Stimulated activated naive CD4-positive, alpha-beta T cell treated with Interleukin-2 at 50 U/mL for 16 hours (primary cell): Measurements from ENCODE around the gene HOXD13.

Experiments
- DNase-seq: peaks from one replicate; lab custom pipeline; 2025; lab: John Stamatoyannopoulos, UW

HOXD13 gene

DNA sequence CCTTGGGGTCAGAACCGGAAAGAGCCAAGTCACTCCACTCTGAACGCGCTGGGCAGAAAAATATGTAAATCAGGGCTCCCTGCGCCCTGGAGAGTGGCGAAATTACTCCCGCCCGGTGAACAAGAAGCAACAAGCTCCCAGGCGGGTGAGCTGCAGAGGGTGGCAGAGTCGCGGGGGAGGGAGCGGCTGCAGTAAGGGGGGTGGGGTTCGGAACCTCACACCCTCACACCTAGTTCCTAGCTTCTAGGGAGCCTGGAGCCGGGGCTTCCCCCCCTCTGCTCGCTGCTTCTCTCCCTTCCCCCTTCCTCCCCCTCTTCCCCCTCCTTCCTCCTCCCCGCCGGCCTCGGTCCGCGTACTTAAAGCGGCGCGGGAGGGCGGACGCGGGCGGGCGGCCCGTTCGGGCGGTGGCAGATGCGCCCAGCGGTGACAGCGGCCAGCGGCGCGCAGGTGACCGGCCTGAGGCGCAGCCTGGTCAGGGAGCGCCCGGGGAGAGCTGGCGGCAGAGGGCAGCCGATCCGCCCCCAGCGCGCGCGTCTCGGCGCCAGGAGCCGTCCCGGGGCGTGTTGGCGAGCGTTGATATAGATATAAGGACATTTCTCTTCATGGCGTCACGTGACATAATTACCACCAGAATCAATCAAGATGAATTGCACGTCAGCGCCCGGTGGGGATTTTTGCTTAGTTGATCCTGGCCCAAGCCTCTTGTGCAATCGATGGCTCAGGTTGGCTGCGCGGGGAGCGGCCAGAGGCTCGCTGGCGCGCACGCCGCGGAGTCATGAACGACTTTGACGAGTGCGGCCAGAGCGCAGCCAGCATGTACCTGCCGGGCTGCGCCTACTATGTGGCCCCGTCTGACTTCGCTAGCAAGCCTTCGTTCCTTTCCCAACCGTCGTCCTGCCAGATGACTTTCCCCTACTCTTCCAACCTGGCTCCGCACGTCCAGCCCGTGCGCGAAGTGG is 14.3 kb downstream of the HOXD13 start, which contains the start of gene HOXD11:
Gene HOXD11, plus strand, starts transcription at position 700 of the 959 bp plus-strand sequence. Its CDS starts 76 bp downstream, at position 776.
- no peak for DNase-seq

DNA sequence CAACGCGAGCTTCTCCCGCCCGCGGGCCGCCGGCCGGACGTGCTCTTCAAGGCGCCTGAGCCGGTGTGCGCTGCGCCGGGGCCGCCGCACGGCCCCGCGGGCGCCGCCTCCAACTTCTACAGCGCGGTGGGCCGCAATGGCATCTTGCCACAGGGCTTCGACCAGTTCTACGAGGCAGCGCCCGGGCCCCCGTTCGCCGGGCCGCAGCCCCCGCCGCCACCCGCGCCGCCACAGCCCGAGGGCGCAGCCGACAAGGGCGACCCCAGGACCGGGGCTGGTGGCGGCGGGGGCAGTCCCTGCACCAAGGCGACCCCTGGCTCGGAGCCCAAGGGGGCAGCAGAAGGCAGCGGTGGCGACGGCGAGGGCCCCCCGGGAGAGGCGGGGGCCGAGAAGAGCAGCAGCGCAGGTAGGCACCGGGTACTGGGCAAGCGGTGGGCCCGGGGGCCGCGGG is 15.2 kb downstream of the HOXD13 start:
- no peak for DNase-seq

DNA sequence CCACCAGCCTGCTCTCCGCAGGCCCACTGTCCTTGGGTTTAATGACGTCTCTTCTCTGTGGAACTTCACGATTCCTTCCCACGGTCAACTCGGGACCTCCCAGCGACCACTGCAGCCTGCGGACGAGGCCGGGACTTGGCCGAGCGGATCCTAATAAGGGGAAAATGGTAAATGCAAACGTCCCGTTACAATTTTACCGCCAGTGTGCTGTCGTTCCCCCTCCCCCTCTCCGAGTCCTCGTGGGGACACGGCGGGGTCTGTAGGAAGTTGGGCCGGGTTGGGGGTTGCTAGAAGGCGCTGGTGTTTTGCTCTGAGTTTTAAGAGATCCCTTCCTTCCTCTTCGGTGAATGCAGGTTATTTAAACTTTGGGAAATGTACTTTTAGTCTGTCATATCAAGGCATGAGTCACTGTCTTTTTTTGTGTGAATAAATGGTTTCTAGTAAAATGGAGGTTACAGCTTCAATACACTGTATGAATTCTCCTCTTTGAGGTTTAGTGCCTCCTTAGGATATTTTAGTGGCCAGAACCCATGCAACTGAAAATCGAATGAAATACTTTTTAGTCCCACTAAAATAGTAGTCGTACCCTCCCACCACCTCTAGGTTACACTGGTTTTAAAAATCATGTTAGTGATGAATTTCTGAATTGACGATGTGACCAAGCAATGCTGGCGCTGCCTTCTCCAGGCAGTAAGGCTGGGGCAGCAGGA is 16.8 kb downstream of the HOXD13 start:
- DNase-seq, result no peak

DNA sequence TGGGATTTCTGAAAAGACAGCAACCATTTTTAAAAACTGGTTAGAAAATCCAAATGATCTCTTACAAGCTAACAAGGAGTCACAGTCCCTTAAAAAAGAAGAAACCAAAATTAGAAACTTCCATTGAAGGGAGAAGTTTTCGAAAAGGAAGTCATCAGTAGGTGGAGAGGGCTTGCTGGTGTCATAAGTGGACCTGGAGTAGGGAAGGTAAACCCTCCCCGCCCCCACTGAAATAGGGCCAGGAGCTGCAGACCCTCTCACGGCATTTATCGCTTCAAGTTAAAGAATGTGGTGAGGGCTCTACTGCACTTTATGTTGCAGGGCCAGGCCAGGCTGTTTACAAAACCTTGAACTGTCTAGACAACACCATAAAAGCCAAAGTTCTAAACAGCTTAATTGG is 17.4 kb downstream of the HOXD13 start:
- DNase-seq, result no peak

DNA sequence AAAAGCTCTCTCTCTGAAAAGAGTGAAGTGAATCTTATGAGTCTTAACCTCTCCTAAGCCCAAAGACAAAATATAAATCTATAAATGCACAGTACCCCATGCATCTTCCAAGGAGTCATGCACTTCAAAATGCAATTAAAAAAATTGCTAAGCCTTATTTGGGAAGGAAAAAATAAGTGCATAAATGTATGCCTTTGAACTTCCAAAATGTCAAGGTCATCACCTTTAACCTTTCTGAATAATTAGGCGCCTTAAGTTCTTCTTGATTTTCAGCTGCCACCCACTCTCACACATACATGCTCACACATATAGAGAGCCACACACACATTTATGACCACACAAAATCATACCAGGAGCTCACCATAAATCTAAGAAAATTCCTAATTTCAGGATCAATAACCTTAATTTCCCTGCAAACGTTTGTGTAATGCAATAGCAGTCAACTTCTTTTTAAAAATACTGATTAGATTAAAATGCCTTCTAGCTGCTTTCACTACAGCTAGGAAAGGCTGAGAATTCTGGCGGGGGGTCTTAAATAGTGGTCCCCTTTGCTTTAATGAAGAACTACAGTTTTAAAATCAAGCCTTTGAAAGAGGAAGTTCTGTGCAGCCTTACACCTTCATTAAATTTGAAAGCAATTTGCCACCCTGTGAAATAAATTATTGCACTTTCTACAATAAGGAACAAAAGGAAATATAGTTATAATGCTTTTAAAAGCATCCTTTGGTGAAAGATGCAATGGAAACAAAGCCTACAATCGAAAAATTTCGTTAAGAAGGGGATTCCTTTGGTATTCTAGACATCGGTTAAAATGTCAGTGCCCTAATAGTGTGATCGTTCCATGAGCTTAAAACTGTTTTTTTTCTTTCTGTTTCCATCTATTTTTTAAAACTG is 18.1 kb downstream of the HOXD13 start:
- DNase-seq, result no peak

DNA sequence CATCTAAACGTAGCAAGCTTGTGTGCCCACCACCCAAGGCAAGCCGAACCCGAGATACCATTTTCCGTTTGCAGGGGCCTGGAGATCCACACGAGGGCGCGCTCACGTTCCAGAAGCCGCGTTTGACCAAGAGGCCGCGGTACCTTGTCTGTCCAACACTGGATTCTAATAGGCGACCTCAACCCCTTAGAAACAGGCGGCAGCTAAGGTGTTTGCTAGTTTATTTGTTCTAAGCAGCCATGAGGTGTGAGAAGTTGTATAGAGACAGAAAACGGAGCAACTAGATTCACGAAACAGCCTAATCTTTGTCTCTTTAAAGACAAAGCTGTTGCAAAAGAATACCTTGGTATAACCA is 18.8 kb downstream of the HOXD13 start:
- no peak for DNase-seq

DNA sequence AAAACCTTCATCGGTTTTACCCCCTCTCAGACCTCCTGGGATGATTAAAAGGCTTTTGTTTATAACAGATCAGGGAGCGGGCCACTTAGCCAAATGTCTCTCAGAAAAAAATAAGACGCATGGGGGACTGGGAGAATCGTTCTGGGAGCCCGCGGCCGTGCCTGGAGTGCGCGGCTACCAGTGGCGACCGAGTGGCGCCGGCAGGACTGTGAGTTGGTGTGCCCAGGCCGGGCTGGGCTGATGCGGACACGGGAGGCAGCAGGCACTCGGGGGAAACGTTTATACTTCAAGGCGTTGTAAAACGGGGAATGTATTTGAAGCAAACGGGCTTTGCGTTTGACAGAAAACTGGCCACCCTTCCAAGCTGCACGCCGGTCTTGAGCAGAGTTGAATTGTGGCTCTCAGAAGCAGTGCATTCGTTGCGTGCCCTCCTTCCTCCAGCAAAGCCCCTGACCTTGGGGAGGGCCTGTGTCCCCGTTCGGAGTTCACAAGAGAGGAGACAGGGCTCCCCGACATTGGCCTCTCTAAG is 19.4 kb downstream of the HOXD13 start:
- DNase-seq, result no peak

DNA sequence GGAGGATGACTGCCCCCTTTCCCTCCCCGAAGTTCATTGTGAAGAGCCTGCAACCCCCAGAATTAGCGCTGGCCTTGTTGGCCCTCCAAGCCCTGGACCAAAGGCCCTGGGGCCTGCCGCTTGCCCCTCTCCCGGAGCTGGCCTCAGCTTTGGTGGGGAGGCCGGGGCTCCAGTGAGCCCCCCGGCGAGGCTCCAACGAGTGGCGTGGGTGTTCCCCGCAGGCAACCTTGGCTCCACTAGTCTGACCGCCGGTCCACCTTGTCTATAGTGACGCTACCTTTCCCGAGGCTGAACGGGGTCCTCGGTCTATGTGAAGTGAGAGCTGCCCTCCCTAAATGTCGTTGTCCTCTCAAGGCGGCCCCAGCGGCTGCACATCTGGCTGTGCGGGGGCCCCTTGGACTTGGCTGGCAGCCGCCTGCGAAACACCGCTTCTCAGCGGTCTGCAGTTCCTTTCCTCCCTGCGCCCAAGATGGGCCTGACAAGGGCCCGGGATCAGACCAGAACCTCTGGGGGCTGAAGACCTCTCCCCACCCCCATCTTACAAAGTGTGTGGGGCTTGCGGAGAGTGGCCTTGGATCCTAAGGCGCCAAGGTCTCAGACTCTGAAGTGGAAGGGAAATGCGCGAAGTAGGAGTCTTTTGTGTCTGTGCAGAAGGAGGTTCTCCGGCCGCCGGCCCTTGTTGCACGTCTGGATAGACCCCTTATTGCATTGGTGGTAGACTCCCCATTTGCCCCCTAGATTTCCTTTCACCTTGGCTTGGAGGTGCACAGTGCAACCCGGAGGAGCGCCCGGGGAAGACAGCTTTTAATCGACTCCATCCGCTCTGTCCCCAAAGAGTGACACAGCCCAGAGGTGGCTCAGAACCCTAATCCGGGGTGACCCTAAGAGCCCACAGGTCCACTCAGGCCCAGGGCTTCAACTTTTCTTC is 20.1 kb downstream of the HOXD13 start:
- no peak for DNase-seq

DNA sequence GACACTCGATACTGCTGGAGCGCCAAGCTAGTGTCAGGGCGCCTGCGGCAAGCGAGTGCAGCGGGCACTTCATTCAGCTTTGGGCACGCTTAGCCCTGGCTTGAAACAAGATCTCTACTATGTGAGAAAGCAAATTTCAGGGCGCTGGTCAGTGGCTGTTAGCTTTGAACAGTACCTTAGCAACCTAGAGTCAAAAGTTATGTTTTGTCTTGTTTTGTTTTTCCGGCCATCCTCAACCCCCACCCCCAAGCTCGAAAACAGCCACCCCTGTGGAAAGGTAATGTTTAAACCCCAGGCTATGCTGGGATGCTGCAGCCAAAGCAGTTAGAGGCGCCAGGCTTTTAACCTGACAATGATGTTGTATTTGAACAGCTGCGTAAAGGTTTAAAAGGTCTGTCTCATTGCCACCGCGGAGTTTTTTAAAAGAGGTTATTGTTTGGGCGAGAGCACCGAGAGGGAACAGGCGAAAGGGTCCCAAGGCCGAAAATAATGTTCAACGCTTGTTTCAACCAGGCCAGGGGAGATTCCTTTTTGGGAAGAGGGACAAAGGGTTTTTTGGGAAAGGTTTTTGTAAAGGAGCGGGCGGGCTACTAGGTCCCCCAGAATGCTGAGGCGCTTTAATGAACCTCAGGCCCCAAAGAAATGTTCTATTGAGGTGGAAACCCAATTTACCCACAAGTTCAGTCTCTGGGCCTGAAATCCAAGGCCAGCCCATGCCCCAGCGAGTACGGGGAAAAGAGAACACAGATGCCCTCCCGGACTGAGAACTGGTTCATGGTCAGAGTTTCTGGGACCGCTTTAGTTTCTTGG is 21.8 kb downstream of the HOXD13 start:
- DNase-seq, result no peak

DNA sequence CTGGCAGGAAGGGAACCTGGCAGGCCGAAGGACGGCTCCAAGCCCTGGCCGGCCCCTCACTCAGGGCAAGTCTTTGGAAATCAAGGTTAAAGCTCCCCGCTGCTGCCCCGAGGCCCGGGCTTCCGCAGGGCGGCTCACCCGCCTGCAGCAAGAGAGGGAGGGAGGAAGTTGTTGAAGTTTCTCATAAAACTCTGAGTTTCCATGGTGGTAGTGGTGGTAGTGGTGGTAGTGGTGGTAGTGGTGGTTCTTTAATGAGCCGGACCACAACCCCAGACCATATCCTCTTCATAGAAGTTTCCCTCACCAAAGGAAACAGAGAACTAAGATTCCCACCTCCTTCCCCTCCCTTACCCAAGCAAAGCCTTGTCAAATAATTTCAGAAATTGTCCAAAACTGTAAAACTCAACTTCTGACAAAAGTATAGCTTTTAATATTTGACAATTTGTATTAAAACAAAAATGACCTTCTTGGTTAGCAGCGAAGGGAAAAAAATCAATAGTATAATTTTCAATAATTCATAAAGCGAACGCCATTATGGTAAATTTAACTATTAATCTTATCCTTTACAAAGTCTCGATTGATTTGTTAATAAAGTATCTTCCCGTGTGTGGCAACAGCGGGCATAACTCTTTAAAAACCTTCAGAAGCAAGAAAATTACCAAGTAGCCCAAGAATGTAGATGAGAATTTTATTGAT is 22.6 kb downstream of the HOXD13 start:
- DNase-seq, result no peak

DNA sequence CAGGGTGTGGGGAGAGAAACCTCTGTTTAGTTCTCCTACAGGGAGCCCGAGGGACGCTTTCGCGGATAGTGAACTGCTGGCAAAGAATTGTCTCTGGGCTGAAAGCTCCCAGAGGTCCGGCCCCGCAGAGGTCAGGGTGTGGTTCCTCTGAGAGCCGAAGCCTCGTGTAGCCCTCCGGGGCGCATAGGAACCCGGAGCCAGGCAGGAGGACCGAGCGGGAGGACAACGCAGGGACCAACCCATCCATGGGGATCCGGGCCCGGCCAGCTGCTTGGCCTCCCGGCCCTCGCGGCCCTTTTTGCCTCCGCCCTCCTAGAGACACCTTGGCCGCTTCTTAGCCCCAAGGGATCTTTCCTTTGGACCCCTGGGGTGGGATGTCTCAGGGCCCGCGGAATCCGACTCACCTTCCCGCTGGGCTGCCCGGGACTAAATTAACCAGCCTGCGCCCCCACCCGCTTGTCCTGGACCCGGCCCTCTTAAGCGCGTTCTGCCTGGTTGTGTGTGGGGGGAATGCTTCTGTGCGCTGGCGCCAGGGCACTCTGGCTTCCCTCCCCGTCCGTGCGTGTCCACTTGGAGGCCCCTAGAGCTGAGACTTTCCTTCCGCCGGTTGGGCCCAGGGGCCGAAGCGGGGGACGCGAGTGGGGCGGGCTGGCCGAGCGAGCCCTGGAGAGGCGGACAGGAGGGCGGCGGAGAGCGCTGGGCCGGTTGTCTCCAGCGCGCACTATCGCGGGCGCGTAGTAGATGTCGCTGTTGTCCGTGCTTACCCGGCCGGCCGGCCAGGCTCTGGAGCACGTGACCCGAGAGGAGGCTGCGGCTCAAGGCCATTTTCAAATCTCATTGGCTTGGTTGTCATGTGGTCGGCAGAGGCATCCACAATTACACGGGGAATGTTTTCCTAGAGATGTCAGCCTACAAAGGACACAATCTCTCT is 23.6 kb downstream of the HOXD13 start, which contains the start of gene HOXD10:
Gene HOXD10, plus strand, starts transcription at position 896 of the 931 bp plus-strand sequence. CDS start 56 bp downstream, outside the sequence.
- DNase-seq, result no peak

DNA sequence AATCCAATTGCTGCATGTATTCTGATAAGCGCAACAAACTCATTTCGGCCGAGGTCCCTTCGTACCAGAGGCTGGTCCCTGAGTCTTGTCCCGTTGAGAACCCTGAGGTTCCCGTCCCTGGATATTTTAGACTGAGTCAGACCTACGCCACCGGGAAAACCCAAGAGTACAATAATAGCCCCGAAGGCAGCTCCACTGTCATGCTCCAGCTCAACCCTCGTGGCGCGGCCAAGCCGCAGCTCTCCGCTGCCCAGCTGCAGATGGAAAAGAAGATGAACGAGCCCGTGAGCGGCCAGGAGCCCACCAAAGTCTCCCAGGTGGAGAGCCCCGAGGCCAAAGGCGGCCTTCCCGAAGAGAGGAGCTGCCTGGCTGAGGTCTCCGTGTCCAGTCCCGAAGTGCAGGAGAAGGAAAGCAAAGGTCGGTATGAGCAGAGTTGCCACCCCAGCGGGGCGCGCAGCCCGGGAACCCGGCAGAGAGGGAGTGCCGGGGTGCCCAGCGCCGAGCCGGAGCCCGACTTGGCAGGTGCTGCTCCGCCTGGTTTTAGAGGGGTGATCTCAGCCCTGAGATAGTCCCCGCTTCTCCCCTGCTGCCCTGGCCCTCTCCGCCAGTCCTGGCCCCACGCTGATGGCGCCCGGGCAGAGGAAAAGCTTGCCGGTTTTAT is 24.8 kb downstream of the HOXD13 start:
- DNase-seq, result no peak

DNA sequence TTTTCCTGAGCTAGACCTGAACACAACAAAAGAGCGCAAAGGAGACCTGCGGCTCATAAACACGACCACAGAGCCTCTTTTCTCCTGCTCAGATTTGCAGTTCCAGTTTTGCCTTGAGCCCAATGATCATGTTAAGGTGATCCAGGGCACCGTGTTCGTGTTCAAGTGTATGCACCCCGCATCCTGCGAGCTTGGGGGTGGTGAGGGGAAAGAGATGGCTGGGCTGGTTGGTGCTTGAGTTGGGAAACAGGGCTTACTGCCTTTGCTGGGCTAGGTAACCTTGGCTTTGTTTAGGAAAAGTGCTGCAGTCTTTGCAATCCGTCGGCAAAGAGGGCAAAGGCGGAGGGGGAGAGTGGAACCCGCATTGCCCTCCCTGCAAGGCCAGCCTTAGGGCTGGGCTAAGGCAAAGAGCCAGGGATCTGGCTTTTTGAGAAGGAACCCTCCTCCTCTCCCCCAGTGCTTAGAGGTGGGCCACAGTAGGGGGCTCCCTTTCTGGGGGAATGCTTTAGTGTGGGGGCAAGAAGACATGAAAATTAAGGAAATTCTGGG is 25.4 kb downstream of the HOXD13 start:
- DNase-seq, result no peak

DNA sequence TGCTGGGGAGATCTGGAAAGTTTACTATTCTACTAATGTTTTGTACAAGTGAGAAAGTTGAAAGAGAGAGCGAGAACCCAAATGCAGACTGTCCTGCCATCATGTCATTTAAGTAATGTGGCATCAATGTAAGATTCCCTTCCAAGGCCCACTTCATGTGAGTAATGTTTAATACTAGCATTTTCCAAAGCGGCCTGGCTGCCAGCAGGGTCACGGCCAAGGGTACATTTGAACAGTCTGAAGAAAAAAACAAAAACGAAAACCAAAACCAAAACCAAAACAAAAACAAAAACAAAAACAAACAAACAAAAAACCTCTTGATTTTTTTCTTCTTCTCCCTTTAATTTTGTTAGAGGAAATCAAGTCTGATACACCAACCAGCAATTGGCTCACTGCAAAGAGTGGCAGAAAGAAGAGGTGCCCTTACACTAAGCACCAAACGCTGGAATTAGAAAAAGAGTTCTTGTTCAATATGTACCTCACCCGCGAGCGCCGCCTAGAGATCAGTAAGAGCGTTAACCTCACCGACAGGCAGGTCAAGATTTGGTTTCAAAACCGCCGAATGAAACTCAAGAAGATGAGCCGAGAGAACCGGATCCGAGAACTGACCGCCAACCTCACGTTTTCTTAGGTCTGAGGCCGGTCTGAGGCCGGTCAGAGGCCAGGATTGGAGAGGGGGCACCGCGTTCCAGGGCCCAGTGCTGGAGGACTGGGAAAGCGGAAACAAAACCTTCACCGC is 26.2 kb downstream of the HOXD13 start:
- no peak for DNase-seq

DNA sequence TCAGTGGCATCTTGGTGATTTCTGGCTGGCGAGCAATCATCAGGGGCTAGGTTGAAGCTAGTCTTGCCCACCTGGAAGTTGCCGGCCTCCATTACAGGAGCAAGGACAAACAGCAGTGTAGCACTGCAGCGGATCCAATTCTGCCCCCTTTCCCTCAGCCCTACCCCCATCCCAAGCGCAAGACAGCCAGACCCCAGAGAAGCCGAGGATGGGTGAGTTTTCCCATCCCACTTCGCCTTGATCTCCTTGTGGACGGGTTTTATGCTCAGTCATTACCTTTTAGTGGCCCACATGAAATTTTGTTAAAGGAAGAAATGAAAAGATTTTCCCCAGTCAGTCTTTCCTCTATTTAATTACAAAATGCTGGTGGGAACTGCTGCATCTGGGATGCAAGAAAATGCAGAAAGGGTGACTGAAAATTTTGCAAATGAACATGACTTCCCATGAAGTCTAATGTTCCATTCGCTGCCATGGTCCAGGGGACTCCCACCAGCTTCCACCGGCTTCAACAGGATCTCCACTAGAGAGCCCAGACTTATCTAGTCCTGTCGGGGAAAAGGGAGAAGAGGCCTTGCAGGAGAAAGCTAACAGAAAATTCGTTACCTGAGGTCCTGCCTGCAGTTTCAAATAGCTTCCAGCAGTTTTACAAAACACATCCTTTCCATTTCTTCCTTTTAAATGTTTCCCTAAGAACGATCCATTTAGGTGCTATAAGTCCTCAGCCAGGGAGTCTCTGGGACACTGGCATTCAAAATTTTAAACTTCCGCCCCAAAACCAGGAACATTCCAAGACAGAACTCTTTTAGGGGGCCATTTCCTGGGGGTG is 28.1 kb downstream of the HOXD13 start:
- no peak for DNase-seq
